Hair follicular keratinocyte (primary cell): ENCODE measurements around the gene TRANK1. TPM values are rescaled to one million over a fixed set of nuclear protein-coding genes. Genes with fewer than 3 reads are reported as not detected.

Source experiments
- total RNA-seq: library from RNA; depleted of rRNA; stranded (reverse); fragments of >200 nt; gene quantifications from 2 replicates; pipeline ENCODE4 v1.2.3, GENCODE V29; 2015

TRANK1 gene
- total RNA-seq: 2.1 and 2.4 TPM in 2 replicates

DNA sequence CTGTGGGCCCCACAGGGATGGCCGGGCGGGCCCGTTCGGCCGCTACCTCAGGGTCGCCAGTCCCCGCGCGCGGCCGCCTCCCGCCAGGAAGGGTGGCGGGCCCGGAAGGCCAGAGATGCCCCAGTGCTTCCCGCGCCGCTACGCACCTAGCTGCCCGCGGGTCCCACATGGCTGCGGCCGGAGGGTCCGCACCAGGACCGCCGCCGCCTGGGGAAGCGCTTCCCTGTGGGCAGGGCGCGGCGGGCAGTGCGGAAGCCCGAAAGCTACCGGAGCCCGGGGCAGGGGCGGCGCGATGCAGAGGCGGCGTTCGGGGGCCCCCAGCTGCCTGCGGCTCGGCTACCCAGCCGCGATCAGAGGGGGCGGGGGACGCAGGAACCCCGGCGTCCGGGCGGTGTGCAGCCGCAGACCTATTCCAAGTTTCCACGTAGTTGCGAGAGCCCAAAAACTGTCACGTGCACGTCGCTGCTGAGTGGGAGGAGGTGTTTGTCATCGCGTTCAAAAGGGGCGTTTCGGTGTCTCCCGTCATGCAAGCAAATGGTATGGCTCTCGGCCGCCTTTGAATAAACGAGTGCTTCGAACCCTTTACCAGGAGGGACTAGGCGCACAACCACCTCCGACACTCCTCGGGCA is at the start of gene TRANK1:
Gene TRANK1, minus strand, starts transcription at position 414 of the 630 bp plus-strand sequence. Its CDS starts 245 bp downstream, at position 169.

DNA sequence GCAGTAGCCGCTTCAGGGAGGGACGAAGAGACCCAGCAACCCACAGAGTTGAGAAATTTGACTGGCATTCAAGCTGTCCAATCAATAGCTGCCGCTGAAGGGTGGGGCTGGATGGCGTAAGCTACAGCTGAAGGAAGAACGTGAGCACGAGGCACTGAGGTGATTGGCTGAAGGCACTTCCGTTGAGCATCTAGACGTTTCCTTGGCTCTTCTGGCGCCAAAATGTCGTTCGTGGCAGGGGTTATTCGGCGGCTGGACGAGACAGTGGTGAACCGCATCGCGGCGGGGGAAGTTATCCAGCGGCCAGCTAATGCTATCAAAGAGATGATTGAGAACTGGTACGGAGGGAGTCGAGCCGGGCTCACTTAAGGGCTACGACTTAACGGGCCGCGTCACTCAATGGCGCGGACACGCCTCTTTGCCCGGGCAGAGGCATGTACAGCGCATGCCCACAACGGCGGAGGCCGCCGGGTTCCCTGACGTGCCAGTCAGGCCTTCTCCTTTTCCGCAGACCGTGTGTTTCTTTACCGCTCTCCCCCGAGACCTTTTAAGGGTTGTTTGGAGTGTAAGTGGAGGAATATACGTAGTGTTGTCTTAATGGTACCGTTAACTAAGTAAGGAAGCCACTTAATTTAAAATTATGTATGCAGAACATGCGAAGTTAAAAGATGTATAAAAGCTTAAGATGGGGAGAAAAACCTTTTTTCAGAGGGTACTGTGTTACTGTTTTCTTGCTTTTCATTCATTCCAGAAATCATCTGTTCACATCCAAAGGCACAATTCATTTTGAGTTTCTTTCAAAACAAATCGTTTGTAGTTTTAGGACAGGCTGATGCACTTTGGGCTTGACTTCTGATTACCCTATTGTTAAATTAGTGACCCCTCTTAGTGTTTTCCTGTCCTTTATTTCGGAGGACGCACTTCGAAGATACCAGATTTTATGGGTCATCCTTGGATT is 48.8 kb upstream of the TRANK1 start, which contains the start of gene MLH1:
Gene MLH1, plus strand, starts transcription at position 193 of the 958 bp plus-strand sequence. Its CDS starts 30 bp downstream, at position 223.

DNA sequence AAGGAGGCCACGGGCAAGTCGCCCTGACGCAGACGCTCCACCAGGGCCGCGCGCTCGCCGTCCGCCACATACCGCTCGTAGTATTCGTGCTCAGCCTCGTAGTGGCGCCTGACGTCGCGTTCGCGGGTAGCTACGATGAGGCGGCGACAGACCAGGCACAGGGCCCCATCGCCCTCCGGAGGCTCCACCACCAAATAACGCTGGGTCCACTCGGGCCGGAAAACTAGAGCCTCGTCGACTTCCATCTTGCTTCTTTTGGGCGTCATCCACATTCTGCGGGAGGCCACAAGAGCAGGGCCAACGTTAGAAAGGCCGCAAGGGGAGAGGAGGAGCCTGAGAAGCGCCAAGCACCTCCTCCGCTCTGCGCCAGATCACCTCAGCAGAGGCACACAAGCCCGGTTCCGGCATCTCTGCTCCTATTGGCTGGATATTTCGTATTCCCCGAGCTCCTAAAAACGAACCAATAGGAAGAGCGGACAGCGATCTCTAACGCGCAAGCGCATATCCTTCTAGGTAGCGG is 48.0 kb upstream of the TRANK1 start, which contains the start of gene EPM2AIP1:
Gene EPM2AIP1, minus strand, starts transcription at position 326 of the 520 bp plus-strand sequence. Its CDS starts 54 bp downstream, at position 272.

Other genes with a start within 250 kb of the TRANK1 start
- not detected in 2 replicates for gene DCLK3, start 180.5 kb downstream of the TRANK1 start, total RNA-seq
- 3.1 and 4.7 TPM in 2 replicates for gene EPM2AIP1, start 48.1 kb upstream of the TRANK1 start, total RNA-seq
- 52.8 and 58.5 TPM in 2 replicates for gene MLH1, start 48.5 kb upstream of the TRANK1 start, total RNA-seq
- gene LRRFIP2, start 229.5 kb upstream of the TRANK1 start, total RNA-seq: 50.9 and 61.8 TPM in 2 replicates